ENCODE data around the gene PGA3. TPM values are rescaled to one million over a fixed set of nuclear protein-coding genes. Genes with fewer than 3 reads are reported as not detected.
"Not testable (repeated sequence)": the region's sequence is repeated elsewhere in the genome, so short reads cannot be mapped to it uniquely, and the experiment has no call there.

The PGA3 gene
- total and polyA plus RNA-seq, 10 donors = 0.33 to 2.6 (median 0.61) TPM; not detected in 3

GRCh38 chr11:61207636-61208310, 4.5 kb downstream of the PGA3 start:
- no CpG with 5 or more reads among the region's 9 CpGs for WGBS, 5 donors
- intact Hi-C loops (cut with DNase I; ENCODE audit: low total_unique reads); DNase-seq: not testable (repeated sequence)

GRCh38 chr11:61210629-61211028, 7.3 kb downstream of the PGA3 start:
- DNase-seq; intact Hi-C loops (cut with DNase I; ENCODE audit: low total_unique reads); H3K4me1 ChIP-seq; H3K27ac ChIP-seq; H3K4me3 ChIP-seq; H3K9me3 ChIP-seq; H3K36me3 ChIP-seq; H3K27me3 ChIP-seq (replicated peaks in 1 of 7): not testable (repeated sequence)
- WGBS, 5 donors = no CpG with 5 or more reads among the region's 6 CpGs

More at GRCh38 chr11:61207636-61208310, 4.5 kb downstream of the PGA3 start:
- not testable (repeated sequence) for H3K27ac ChIP-seq; H3K36me3 ChIP-seq; H3K4me3 ChIP-seq; H3K27me3 ChIP-seq (replicated peaks in 1 of 7); H3K9me3 ChIP-seq
- peaks cover 0 to 11% (median 0%) of the 10 kb centered on the region in 6 donors for H3K4me1 ChIP-seq

- H3K4me3 ChIP-seq; H3K4me1 ChIP-seq; H3K27ac ChIP-seq; H3K36me3 ChIP-seq; intact Hi-C loops (cut with DNase I; ENCODE audit: low total_unique reads); H3K9me3 ChIP-seq; DNase-seq; H3K27me3 ChIP-seq (replicated peaks in 1 of 7): not testable (repeated sequence)
- WGBS, 5 donors = 80 to 85% (median 83%) methylated on average over 5 to 7 of the region's 10 CpGs
These were observed 8.1 kb downstream of the PGA3 start for GRCh38 chr11:61211327-61211952.

DNA sequence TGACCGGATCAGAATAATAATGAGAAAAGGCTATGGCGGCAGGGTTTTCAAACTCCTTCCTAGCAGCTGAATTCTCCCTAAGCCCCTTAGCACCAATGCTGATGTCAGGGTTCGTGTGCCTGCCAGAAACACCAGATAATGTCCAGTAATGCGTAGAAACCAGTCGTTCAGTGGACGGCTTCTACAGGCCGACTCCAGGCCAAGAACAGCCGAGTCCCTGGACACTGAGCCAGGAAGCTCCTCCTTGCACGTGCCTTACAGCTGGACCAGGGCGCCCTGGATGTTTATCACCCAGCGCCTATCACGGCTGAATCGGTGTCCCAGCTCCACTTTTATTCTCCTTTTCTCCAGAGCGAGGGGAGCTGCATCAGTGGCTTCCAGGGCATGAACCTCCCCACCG, 8.9 kb downstream of the PGA3 start:
- no CpG with 5 or more reads among the region's 15 CpGs for WGBS, 5 donors
- H3K27ac ChIP-seq; H3K4me1 ChIP-seq; intact Hi-C loops (cut with DNase I; ENCODE audit: low total_unique reads); H3K36me3 ChIP-seq; H3K4me3 ChIP-seq; DNase-seq; H3K27me3 ChIP-seq (replicated peaks in 1 of 7); H3K9me3 ChIP-seq: not testable (repeated sequence)

DNA sequence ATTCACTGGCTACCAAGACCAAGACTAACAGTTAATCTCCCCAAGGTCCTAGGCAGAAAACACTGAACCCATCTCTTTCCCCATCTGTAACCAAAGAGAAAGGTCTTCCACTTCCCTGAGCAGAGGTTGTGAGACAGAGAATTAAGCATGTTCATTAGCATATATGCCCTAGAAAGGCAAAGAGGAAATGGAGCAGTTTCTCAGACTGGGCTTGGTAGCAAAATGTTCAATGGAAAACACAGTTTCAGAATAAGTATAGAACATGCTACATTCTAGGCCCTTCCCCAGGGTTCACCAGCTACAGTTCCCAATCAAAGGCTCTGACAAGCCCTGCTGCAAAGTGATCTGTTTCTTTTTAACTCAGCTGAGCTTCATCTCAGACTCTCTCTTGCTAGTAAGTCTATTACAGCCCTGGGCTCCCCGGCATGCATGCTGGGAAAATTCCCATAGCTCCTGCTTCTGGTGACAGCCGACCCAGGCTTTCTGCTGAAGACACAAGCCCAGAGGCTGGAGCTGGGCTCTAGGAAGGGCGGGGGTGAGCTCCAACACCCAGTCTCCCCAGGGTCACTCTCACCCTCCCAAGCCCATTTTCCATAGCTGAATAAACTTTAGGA, 10.5 kb downstream of the PGA3 start:
- H3K27ac ChIP-seq; H3K4me3 ChIP-seq; H3K9me3 ChIP-seq; H3K27me3 ChIP-seq (replicated peaks in 1 of 7); H3K36me3 ChIP-seq; DNase-seq; intact Hi-C loops (cut with DNase I; ENCODE audit: low total_unique reads); H3K4me1 ChIP-seq: not testable (repeated sequence)
- WGBS, 5 donors = no CpG with 5 or more reads among the region's 3 CpGs

GRCh38 chr11:61218306-61218705, 15.0 kb downstream of the PGA3 start:
- H3K4me3 ChIP-seq; intact Hi-C loops (cut with DNase I; ENCODE audit: low total_unique reads); H3K9me3 ChIP-seq; H3K27me3 ChIP-seq (replicated peaks in 1 of 7); DNase-seq; H3K36me3 ChIP-seq; H3K4me1 ChIP-seq; H3K27ac ChIP-seq: not testable (repeated sequence)
- WGBS, 5 donors = no CpG with 5 or more reads among the region's 4 CpGs

DNA sequence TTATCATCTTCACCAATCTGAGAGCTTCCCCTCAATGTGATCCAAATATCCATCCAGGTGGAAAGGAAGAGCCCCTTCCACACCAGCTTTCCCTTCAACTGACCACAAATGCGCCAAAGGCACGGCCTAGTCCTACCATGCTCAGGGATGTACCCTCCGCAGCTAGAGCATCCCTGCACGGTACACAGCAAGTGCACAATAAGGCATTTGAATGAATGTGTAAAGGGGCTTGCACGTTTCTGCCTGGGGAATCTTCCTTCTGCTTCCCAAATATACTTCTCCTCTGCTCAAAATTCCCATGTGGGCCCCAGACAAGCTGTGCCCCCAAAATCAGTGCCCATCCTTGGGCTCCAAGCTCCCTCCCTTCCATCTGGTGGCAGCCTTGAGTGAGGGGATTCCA, 15.7 kb downstream of the PGA3 start:
- DNase-seq; H3K36me3 ChIP-seq; H3K27me3 ChIP-seq (replicated peaks in 1 of 7); H3K4me3 ChIP-seq; H3K9me3 ChIP-seq; intact Hi-C loops (cut with DNase I; ENCODE audit: low total_unique reads); H3K4me1 ChIP-seq; H3K27ac ChIP-seq: not testable (repeated sequence)
- whole genome bisulfite sequencing, 5 donors = 84 to 100% (median 89%) methylated on average over 3 to 5 of the region's 5 CpGs

GRCh38 chr11:61222047-61222446, 18.7 kb downstream of the PGA3 start, which contains the start of gene PGA4:
Gene PGA4, plus strand, starts transcription at chr11:61222347. Its CDS starts 54 bp downstream, at chr11:61222401.
- intact Hi-C loops (cut with DNase I; ENCODE audit: low total_unique reads); DNase-seq; H3K9me3 ChIP-seq; H3K27ac ChIP-seq; H3K27me3 ChIP-seq (replicated peaks in 1 of 7); H3K4me1 ChIP-seq; H3K4me3 ChIP-seq; H3K36me3 ChIP-seq: not testable (repeated sequence)
- no CpG with 5 or more reads among the region's 8 CpGs for WGBS, 5 donors

DNA sequence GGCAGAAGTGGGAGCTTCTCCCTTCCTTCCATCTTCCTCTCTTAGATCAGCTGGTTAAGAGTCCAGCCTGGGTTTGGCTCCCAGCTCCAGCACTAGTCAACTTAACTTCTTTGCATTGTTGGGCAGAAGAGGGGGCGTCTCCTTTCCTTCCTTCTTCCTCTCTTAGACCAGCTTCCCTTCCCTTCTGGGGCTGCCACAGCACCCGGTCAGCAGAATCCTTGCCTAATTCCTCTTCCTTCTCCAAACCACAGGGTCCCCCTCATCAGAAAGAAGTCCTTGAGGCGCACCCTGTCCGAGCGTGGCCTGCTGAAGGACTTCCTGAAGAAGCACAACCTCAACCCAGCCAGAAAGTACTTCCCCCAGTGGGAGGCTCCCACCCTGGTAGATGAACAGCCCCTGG, 19.4 kb downstream of the PGA3 start:
- H3K36me3 ChIP-seq; DNase-seq; H3K4me1 ChIP-seq; H3K9me3 ChIP-seq; intact Hi-C loops (cut with DNase I; ENCODE audit: low total_unique reads); H3K4me3 ChIP-seq; H3K27me3 ChIP-seq (replicated peaks in 1 of 7); H3K27ac ChIP-seq: not testable (repeated sequence)
- no CpG with 5 or more reads among the region's 5 CpGs for WGBS, 5 donors

DNA sequence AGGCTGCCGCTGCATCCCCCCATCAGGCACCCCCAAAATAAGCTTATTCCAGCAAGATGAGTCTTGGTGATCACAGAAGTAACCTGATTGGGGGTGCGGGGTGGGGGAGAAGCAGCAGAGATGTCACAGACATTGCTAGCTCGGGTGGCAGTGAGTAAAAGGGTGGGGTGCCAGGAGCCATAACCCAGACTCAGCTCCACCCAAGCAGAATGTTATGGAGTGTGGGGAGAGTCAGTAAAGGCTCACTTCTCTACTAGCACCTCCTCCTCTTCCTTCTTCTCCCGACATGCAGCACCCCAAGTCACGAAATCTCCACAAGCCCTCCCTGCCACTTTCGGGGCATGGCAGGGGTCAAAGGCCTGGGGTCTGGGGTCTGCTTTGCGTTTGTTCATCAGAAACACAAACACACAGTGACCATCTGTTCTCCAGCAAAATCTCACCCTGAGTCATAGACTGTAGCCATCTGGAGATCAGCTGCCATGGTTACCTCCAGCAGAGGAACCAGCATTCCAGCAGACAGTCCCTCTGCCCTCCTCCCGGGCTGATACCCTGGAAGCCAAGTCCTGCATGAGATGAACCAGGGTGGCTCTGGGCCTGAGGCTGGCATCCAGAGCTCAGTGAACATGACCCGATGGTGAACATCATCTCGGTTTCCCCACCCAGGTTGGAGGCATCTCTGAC, 23.3 kb downstream of the PGA3 start:
- WGBS, 5 donors = no CpG with 5 or more reads among the region's 10 CpGs
- intact Hi-C loops (cut with DNase I; ENCODE audit: low total_unique reads); H3K4me3 ChIP-seq; H3K27me3 ChIP-seq (replicated peaks in 1 of 7); DNase-seq; H3K27ac ChIP-seq; H3K36me3 ChIP-seq; H3K9me3 ChIP-seq; H3K4me1 ChIP-seq: not testable (repeated sequence)

DNA sequence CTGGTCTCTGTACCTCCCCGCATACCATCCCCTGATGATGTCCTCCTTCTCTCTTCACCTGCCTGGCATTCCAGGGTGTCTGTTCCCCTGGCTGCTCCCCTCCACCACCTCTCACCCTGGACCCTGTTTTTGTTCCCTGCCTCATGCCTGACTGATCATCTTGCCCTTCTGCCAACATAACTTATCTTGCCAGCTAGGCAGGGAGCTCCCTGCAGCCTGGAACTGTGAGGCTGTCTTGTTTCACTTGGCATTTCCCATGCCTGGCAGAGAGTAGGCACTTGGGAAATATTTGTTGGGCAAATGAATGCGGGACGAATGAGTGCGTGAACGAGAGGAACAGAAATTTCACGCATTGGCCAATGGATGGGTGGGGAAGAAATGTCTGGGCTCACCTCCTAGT, 26.1 kb downstream of the PGA3 start:
- H3K9me3 ChIP-seq; DNase-seq; H3K36me3 ChIP-seq; intact Hi-C loops (cut with DNase I; ENCODE audit: low total_unique reads); H3K4me3 ChIP-seq; H3K27ac ChIP-seq; H3K4me1 ChIP-seq; H3K27me3 ChIP-seq (replicated peaks in 1 of 7): not testable (repeated sequence)
- WGBS, 5 donors = no CpG with 5 or more reads among the region's 6 CpGs

Data from spleen (tissue), 11 donors.